ENCODE measurements around the gene CR1L. TPM values are rescaled to one million over a fixed set of nuclear protein-coding genes. Genes with fewer than 3 reads are reported as not detected.

The CR1L gene
- total and polyA plus RNA-seq, 9 of the 15 experiments (the other 6 are each of a cell fraction or from before 2014, with no cell fraction given): 10.1 to 74.8 (median 34.3) TPM

GRCh38 chr1:207744000-207744534, 99.1 kb downstream of the CR1L start (continued):
- TF ChIP-seq KDM4B (IDR thresholded peaks at IDR 0.05; ENCODE audit: borderline replicate concordance in 2 of 2, low read depth in 1 of 2): no peak
- peak; percentile 73 for TF ChIP-seq TAL1 (IDR thresholded peaks at IDR 0.05)
- no peak for TF ChIP-seq FOXJ3 (CRISPR knock-in tag; IDR thresholded peaks at IDR 0.05)
- no peak for TF ChIP-seq ZHX1 (conservative IDR thresholded peaks at IDR 0.05; ENCODE audit: low read length)
- TF ChIP-seq CREB5 (CRISPR knock-in tag; IDR thresholded peaks at IDR 0.05): 0 out of 2 replicates have a peak, but pooled peaks have one; percentile 12
- peak; percentile 12; the same call in 1 of the 2 replicates for TF ChIP-seq ETV1 (tag; conservative IDR thresholded peaks at IDR 0.05; ENCODE audit: low read depth)
- TF ChIP-seq HMBOX1 (IDR thresholded peaks at IDR 0.05): peak; percentile 78
- TF ChIP-seq E2F6 (IDR thresholded peaks at IDR 0.05; ENCODE audit: borderline replicate concordance in 1 of 2, extremely low read depth in 1 of 2, insufficient read depth in 1 of 2, insufficient read length in 1 of 2, low read depth in 1 of 2, low read length in 1 of 2, poor library complexity in 1 of 2, severe bottlenecking in 1 of 2): no peak
- TF ChIP-seq RFX5 (IDR thresholded peaks at IDR 0.05; ENCODE audit: low read depth, low read length): no peak
- no peak for TF ChIP-seq SP1 (CRISPR knock-in tag; IDR thresholded peaks at IDR 0.05)
- TF ChIP-seq JUNB (CRISPR knock-in tag; conservative IDR thresholded peaks at IDR 0.05): no peak
- TF ChIP-seq SIRT6 (IDR thresholded peaks at IDR 0.05; ENCODE audit: low read depth, low read length): no peak
- peak; percentile 64 for TF ChIP-seq ARID1B (IDR thresholded peaks at IDR 0.05)
- no peak for TF ChIP-seq ZEB2 (IDR thresholded peaks at IDR 0.05)
- TF ChIP-seq SRSF3 (IDR thresholded peaks at IDR 0.05; ENCODE audit: insufficient read depth, low read length): no peak
- TF ChIP-seq ELF2 (CRISPR knock-in tag; IDR thresholded peaks at IDR 0.05): 0 out of 2 replicates have a peak, but pooled peaks have one; percentile 10
- 0 out of 4 replicates have a peak, but pooled peaks of 1 of the 2 experiments have one; percentile 21 for TF ChIP-seq TRIM24 (IDR thresholded peaks at IDR 0.05)
- no peak for TF ChIP-seq KDM5B (IDR thresholded peaks at IDR 0.05; ENCODE audit: insufficient replicate concordance, low read depth, low read length)
- TF ChIP-seq MEF2D (tag; conservative IDR thresholded peaks at IDR 0.05; ENCODE audit: low read depth): 0 out of 2 replicates have a peak, but pooled peaks have one; percentile 20

All from K562 (cell line).